Stimulated activated CD8-positive, alpha-beta memory T cell treated with anti-CD3 and anti-CD28 coated beads, Interleukin-12 subunit alpha, Interleukin-12 subunit beta, amount 100 ng/mL, for 4 hours (primary cell): ENCODE measurements around the gene APOF.
"Not testable (repeated sequence)": the region's sequence is repeated elsewhere in the genome, so short reads cannot be mapped to it uniquely, and the experiment has no call there.

Source experiments
- DNase-seq: peaks from one replicate; pipeline ENCODE4 v3.0.0-alpha.2; 2020; ENCODE audit warnings: low read depth

APOF gene

DNA sequence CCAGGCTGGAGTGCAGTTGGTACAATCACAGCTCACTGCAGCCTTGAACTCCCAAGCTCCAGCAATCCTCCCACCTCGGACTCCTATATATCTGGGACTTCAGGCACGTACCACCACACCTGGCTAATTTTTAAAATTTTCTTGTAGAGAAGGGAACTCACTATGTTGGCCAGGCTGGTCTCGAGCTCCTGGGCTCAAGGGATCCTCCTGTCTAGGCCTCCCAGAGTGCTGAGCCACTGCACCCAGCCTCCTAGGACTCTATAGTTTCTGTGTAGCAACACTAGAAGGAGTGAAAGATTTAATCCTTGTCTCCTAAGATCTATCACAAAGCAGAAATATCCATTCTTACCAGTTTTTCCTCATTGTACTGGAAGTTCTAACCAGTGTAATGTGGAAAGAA is 4.3 kb upstream of the APOF start:
- no peak for DNase-seq

DNA sequence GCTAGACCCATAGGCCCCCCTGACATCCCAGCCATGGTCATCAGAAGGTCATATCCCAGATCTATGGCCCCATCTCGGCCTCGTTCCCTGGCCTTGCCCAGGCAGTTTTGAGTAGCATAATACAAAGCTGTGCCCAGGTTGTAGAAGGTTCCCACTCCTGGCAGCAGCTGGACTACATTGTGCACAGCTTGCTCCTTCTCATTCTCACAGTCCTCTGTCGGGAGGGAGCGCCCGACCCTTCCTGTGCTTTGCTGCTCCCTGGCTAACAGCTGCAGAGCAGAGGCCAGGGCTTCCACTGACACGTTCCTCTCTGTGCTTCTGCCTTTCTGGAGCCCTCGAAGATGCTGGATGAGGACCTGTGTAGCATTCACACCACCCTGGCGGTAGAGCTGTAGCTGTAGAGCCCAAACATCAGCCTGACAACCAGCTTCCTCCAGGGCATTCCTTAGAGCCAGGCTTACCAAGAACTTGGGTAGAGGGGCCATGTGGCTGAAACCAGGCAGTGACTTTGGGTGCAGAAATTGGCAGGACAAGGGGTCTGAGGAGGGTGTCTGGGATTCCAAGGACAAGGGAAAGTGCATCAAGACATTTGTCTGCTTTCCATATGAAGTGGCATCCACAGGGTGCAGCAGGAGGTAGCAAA is 1.0 kb downstream of the APOF start:
- no peak for DNase-seq

DNA sequence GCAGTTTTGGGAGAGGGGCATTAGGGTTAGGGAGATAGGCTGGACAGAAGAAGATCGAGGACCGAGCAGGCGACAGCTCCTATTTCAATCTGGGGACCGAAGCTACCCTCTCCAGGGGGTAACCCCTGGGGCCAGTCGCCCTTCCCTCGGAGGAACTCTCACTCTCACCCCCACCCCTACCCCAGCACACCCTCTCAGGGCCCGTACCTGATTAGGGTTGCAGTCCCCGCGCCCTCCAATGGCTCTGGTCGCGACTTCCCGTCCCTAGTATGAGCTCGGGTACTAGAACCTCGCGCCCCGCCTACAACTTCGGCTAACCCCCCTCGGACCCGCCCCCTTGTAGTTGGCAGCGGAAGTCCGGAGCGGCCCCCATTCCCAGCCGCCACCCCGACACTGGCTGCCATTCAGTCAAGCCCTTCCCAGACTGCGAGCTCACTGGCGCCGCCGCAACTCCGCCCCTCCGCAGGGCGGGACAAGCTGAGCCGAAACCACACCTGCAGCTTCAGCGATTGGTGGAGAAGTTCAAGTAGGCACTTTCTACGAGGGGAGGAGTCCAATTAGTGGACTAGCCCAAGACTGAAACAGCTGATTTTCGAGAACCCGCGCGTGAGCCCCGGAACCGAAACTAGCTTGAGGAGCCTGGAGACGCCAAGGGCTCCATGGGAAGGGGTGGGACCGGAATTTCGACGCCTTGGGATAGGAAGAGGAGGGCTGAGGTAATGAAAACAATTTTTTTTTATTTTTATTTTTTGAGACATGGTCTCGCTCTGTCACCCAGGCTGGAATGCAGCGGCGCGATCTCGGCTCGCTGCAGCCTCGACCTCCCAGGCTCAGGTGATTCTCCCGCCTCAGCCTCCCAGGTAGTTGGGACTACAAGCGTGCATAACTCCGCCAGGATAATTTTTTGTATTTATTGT is 2.5 kb downstream of the APOF start, which contains the start of gene STAT2:
Gene STAT2 (minus strand): TSS at position 257 of the 917 bp plus-strand sequence. CDS start 3,536 bp downstream, outside the sequence.
- DNase-seq, result peak; percentile 99

DNA sequence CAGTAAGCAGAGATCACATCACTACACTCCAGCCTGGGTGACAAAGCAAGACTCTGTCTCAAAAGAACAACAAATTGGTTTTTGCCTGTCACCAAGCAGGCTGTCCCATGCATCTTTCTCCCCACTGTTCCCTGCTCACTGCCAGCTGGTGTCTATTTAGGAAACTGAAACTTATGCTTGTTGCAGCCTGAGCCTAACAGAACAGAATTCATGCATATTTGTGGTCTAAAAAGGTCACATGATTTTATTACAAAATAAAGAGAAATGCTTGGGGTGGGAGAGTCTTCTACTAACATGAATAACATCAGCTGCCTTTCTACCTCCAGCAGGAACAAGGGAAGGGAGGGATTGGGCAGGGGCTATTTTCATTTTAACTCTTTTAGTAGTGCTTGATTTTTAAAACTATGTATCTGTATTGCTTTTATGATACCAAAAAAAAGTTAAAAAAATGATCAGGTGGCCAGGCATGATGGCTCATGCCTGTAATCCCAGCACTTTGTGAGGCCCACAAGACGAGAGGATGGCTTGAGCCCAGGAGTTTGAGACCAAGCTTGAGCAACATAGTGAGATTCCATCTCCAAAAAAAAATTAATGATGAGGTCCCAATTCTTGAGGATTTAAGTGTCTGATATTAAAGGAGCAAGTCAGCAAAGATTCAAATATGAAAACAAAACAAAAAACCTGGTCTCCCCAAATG is 3.7 kb downstream of the APOF start:
- DNase-seq, result no peak

DNA sequence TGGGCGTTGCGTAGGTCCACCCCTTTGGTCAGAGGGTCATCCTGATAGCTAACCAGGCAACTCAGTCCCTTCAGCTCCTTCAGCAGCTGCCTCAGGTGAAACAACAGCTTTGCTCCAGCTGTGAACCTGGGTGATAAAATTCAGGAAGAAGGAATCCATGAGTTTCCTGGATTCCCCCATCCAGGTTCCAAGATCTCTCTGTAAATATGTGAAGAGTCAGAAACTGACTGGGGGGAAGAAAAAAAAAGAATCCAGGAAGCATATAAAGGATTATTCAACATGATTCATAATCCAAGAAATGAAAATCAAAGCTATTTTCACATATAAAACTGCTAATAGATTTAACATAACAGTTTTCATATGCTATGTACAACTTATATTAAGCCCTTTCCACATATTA is 11.3 kb downstream of the APOF start:
- DNase-seq, result no peak

DNA sequence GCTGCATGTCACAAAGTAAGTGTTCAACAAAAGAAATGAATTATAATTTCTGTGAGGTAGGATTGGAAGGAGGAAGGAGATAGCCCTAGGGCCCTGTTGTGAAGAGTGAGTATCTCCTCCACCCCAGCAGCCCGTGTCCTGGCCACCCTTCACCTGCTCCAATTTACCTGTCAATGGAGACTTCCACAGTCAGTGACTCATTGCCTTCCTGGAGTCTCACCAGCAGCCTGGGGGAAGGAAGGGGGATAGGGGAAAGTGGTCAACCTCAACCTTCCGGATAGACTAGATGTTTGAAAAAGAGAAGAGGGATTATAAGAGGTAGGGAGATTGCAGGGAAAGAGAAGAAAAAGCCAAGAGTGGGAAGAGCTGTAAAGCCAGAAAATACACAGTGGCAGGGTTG is 12.0 kb downstream of the APOF start:
- no peak for DNase-seq

DNA sequence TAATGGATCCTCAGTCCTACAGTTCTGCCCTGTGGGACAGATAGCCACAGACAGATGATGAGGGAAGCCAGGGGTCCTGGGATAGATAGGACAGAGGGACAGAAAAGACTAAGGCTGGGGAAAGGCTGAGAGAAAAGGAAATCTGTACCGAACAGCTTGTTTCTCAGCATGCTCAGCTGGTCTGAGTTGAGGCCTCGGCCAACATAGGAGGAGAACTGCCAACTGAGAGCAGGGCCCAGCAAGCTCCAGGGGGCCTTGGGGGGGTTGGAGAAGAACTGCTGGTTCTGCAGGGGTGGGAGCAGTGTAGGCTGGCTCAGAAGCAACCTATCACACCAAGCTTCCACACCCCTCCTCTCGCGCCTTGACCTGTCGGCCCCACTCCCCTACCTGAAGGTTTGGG is 13.9 kb downstream of the APOF start:
- no peak for DNase-seq

DNA sequence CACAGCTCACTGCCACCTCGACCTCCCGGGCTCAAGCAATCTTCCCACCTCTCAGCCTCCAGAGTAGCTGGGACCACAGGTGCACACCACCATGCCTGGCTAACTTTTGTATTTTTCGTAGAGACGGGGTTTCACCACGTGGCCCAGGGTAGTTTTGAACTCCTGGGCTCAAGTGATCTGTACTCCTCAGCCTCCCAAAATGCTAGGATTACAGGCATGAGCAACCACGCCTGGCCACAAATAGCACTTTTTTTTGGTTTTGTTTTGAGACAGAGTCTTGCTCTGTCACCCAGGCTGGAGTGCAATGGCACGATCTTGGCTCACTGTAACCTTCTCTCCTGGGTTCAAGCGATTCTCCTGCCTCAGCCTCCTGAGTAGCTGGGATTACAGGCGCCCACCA is 15.4 kb downstream of the APOF start:
- not testable (repeated sequence) for DNase-seq

DNA sequence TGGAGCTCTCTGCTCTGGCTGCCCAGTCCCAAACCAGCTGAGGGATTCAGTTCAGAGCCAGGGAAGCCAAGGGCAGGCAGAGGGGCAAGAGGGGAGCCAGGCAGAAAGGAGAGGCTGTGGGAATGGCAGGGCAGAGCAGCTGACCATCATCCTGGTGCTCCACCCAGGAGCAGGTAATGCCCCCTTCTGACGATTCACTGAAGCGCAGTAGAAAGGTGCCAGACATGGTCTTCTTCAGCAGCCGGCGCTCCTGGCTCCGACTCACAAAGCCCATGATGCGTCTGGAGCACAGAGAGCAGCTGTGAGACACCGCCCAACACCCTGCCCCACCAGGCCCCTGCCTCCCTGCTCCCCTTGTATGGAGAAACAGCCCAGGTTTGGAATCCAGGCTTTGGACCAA is 16.0 kb downstream of the APOF start:
- DNase-seq, result no peak

DNA sequence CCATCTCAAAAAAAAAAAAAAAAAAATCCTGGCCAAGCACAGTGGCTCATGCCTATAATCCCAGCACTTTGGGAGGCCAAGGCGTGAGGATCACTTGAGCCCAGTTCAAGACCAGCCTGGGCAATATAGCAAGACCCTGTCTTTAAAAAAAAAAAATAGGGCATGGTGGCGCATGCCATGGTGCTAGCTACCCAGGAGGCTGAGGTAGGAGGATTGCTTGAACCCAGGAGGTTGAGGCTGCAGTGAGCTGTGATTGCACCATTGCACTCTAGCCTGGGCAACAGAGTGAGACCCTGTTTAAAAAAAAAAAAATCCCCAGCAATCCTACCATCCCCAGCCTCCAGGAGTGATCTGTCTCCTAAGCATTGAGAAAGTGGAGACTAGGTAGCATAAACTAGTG is 20.4 kb downstream of the APOF start:
- DNase-seq, result not testable (repeated sequence)

DNA sequence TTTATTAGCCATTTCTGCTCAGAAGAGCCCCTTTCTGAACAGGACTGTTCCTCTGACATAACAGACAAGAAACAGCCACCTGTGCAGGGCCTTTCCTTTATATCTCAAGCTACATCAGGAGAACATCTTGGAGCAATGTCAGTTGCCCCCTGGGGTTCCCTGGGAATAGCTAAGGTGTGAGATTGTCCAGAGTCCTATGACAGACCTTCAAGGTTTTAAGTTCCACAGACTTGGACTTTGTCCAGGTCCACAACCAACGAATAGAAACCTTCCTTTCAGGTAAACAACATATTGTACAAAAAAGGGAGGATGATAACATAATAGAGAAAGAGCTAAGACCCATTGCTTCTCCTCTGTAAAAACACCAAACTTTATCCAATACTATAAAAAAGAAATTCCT is 21.0 kb downstream of the APOF start:
- DNase-seq, result no peak

DNA sequence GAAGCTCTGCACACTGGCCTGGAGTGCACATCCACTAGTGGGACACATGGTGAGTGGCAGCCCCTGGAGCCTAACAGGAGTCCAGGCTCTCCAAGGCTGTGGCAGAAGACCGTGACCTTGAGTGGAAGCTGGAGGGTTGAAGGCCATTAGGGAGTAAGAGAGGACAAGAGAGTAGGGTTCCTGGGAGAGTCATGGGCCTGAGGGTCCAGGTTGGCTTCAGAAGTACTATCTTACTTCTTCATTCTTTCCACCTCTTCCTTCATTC is 23.6 kb downstream of the APOF start:
- DNase-seq, result no peak

DNA sequence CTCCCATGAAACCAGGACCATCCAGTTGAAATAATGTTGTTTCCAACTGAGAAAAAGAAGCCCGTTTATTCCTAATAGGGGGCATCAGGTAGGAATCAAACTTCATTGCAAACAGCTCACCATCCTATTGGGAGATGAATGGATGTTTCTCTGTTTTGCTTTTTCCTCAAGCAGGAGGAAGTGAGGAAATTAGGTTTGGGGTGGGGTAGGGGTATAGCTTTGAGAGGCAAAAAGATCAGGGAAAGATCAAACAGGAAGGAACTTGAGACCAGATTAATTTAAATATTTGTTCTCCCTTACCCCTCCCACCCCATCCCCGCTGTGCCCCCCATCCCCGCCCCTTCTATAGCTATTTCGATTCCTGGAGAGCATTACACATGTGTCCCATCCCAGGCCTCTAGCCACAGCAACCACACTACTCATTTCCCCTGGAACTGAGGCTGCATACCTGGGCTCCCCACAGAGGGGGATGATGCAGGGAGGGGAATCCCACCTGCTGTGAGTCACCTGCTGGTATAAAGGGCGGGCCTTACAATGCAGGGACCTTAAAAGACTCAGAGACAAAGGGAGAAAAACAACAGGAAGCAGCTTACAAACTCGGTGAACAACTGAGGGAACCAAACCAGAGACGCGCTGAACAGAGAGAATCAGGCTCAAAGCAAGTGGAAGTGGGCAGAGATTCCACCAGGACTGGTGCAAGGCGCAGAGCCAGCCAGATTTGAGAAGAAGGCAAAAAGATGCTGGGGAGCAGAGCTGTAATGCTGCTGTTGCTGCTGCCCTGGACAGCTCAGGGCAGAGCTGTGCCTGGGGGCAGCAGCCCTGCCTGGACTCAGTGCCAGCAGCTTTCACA is 24.1 kb downstream of the APOF start, which contains the start of gene IL23A:
Gene IL23A (plus strand): TSS at position 577 of the 850 bp plus-strand sequence. CDS start 161 bp downstream, at position 738.
- peak; percentile 68 for DNase-seq

DNA sequence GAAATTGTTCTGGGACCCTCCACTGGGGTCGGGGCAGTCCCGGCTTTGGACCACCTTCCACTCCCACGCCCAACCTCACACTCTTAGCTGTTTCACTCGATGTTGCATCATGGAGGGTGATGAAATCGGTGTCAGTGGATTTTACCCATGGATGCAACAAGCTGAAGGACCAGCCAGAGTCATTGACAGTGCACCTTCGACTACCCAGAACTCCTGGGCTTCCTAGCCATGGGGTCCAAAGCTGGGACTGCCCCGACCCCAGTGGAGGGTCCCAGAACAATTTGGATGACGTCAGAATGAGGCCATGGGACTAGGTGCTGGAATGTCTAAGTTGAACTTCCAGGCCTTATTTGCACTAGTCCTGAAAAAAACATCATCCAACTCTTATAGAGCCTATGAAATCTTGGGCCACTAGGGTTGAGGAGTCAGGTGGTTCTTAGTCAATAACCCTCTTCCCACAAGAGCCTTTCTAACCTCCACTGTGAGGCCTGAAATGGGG is 24.9 kb downstream of the APOF start:
- no peak for DNase-seq

DNA sequence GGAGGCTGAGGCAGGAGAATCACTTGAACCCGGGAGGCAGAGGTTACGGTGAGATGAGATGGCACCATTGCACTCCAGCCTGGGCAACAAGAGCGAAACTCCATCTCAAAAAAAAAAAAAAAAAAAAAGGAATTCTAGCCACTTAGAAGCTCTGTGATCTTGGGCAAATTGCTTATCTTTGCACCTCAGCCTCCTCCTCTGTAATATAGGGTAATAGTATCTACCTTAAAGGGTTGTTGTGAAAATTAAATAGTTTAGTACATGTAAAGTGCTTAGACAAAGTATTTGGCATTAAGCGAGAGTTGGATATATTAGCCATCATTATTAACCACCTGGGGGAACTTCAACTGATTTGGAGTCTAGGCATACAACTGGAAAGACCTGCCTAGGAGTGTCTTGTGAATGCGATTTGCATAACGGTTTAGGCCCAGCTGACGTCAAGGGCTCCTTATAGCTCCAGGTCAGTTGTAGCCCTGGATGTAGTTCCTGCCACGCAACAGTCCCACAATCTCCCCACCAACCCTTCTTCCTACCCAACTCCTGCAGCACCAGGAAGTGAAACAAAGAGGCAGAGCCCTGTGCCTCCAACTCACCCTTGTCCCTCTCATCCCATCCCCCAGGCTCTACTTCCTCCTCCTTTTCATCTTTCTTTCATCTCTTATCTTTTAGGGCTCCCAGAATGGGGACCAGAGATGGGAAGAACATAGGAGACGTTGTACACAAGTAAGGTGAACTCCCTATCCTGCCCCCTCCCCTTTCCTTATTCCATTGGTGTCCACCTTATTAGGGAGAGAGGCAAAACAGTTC is 26.1 kb downstream of the APOF start:
- DNase-seq, result no peak

DNA sequence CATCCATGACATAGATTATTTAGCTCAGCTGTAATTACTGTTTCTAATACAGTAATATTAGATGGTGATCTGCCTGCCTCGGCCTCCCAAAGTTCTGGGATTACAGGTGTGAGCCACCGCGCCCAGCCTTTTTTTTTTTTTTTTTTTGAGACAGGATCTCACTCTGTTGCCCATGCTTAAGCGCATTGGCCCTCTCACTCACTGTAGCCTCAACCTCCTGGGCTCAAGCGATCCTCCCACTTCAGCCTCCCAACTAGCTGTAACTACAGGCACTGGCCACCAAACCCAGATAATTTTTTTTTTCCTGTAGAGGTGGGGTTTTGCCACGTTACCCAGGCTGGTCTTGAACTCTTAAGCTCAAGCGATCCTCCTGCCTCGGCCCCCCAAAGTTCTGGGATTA is 27.1 kb downstream of the APOF start:
- DNase-seq, result not testable (repeated sequence)

DNA sequence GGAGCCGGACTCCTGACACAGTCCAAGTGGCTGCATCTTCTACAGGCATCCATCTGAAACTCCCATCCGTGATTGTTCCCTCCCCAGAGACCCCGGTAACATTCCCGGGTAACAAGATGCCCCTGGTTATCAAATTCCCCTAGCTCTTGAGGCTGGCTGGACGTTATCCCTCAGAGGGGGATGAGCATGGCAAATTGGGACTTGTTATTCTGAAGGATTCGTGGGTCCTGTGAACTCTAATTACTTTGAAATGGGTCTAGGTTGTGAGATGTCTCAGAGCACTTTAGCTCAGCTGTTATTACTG is 28.2 kb downstream of the APOF start:
- no peak for DNase-seq

DNA sequence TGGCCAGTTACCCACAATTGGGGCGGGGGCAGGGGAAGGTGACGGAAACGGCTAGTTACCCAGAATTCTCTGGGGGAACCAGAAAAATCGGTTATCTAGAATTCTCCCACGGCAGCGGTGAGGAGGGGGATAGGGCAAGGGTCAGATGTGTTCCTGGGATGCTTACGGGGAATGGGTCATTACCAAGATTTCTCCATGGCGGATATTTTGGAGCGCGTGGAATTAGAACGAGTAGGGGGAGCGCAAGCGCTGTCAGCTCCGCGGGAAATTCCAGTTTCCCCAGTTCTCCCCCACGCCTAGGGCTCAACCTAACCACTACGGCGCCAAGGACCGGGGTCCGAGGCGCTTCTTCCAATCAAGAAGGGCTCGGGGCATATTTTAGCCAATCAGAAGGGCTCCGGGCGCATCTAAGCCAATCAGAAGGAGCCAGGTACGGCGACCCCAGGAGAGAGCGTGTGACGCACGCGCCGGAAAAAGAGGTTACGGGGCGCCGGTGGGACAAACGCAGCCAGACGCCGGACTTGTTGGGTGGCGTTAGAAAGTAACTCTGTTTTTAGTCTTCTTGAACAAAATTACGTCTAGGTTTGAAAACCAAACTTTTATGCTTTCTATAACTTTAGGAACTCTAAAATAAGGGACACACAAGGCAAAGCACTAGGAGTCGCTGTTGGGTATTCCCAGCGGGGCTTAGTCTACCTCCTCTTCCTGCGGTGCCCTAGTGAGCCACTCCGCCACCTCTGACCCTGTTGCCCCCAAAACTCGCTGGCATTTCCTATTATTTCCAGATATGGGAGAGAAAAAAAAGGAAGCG is 28.8 kb downstream of the APOF start, which contains the start of gene PAN2:
Gene PAN2 (minus strand): TSS at position 322 of the 811 bp plus-strand sequence. CDS start 906 bp downstream, outside the sequence.
- peak; percentile 84 for DNase-seq

DNA sequence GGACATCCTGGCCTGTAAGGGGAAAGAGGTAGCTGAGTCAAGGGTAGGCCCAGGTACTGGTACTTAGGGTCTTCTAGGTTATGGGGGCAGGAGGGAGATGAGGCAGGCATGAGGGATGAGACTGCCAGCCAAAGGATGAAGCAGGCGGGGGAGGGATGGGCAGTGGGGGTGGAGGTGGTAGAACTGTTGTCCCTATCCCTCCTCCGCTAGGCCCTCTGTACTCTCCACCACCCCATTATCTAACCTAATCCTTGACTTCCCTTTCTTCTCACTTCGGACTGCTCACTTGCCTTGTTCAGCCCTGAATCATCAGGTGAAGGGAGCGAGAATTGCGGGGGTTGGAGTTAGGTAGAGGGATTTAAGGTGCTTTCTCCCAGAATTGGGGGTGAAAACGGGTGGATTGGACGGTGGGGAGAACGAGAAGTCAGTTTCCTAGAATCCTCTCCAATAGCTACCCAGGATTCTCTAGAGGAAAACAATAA is 29.4 kb downstream of the APOF start:
- no peak for DNase-seq
